NAMALWA (cell line): ENCODE measurements around the gene TXNIP.

Experiments
- DNase-seq: peaks from one replicate; pipeline ENCODE4 v3.0.0-alpha.2; 2015; ENCODE audit warnings: low spot score

Gene TXNIP

DNA sequence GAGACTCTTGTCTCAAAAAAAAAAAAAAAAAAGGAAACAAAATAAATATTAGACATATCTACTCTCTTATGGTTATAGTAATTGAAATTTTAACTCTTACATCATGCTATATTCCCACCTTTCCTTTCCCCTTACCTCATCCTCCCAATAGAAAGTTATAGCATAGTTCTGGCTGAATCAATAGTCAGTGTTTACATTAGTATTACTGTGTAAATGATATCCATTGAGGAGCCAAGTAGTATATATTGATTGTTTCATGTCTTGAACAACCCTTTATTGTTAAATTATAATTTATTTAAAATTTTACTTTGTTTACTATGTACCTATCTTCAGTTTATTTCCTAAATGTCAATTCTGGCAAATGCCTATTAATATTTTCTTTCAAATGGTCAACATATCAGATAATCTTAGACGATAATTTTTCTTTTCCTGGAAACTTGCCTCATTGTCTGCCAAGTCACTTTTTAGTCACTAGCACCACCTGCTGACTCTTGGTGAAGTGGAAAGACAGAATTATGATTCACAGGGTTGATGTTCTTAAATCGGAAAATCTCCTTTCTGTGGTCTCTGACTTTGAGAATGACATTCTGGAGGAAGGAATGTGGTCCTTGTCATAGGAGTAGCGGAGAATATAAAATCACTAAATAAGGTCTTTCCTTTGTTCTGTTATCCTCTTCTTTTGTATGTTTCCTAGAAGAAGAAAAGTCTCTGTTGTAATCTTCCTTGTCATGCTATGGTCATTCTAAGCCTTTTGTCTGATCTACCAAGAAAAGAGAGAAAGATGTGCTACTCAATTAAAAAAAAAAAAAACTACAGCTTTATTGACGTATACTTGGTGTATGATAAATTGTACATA, 16.6 kb upstream of the TXNIP start:
- peak; percentile 89 for DNase-seq

GRCh38 chr1:146010126-146010738, 13.9 kb upstream of the TXNIP start:
- no peak for DNase-seq

DNA sequence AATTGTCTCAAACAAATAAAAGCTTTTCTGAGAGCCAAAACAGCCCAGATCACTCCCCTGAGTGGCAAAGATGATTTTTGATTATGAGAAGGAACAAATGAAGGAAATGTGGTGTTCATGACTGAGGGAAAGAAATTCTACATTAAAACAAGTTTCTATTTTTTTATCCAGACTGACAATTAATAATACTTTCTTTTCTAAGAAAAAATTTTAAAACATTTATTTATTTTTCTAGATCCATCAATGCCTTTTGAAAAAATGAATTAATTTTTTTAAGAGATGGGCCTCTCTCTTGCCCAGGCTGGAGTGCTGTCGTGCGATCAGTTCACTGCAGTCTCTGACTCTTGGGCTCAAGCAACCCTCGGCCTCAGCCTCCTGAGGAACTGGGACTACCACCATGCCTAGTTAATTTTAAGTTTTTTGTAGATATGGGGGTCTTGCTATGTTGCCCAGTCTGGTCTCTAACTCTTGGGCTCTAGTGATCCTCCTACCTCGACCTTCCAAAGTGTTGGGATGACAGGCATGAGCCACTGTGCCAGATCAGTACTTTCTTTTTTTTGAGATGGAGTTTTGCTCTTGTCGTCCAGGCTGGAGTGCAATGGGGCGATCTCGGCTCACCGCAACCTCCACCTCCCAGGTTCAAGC, 11.2 kb upstream of the TXNIP start:
- DNase-seq: no peak

GRCh38 chr1:146001709-146002108, 5.3 kb upstream of the TXNIP start:
- no peak for DNase-seq

DNA sequence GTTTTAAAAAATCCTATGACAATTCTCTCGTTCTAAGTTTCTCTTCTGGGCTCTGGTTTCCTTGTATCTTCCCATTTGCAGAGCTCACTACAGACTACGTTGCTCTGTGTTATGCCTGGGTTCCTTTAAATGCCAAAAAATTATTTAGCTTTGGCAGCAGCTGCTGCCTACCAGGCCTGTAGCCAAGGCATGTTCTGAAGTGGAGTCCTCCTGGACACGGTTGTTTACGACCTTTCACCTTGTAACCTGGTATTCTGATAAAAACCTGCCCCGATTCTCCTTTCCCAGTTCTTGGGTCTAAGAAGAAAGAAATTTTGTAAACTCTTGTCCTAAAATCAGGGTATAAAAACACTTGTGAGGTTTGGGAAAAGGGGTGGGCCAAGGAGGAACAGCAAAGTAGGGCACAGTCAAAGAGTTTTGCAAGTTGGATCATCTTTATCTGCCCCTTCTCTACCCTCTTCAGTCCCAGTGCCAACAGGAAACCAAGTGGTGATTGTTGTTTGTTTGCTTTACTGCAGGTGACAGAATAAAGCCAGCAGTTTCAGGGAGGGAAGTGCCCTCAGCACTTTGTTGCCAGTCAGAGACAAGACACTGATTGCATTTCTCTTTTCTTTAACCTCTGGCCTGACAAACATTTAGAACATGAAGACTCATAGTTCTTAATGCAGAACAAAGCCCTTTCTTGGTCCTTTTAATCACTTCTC, 3.1 kb upstream of the TXNIP start:
- DNase-seq: peak; percentile 39

GRCh38 chr1:145997718-145998023, 1.3 kb upstream of the TXNIP start:
- peak; percentile 63 for DNase-seq

GRCh38 chr1:145997016-145997717, 788 bp upstream of the TXNIP start:
- DNase-seq: peak; percentile 77

DNA sequence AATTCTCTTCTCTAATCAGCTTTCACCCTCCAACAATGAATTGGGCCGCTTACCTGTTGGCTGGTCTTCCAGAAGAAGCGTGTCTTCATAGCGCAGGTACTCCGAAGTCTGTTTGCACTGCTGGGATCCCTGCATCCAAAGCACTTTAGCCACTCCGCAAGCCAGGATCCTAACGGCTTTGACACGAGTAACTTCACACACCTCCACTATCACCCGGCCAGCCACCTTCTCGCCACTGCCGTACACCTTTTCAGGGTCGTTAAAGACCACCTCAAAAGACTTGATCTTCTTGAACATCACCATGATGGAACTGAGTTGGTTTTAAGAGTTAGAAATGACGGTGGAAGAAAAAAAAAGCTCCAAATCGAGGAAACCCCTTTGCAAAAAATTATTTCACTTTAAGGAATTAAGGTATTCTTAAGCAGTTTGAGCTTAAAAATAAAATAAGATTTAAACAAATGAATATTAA, 381 bp downstream of the TXNIP start:
- peak; percentile 38 for DNase-seq

DNA sequence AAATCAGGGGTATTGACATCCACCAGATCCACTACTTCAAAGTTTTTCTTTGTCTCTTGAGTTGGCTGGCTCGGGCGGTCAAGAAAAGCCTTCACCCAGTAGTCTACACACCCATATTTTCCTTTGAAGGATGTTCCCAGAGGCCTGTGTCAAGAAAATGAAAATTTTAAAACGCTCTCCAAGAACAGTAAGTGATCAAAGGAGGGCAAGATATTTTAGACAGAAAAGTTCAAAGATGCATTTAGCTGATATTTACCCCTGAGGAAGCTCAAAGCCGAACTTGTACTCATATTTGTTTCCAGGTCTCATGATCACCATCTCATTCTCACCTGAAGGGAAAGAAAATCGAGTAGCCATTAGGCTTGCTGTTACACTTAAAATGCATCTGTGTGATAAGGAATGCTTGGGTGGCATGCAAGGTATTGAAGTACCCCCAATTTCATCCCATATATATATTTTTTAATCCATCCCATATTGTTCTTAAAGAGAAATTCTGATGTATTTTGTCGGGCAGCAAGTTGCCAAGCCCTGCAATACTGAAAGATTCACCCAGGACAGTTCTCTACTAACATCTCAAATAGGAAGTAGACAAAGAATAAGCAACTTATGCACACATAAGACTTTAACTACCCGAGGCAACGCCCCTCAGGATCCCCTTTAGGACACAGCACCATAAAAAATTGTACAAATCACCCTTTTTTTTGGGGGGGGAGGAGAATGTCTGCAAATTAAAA, 1.1 kb downstream of the TXNIP start:
- DNase-seq: peak; percentile 41

DNA sequence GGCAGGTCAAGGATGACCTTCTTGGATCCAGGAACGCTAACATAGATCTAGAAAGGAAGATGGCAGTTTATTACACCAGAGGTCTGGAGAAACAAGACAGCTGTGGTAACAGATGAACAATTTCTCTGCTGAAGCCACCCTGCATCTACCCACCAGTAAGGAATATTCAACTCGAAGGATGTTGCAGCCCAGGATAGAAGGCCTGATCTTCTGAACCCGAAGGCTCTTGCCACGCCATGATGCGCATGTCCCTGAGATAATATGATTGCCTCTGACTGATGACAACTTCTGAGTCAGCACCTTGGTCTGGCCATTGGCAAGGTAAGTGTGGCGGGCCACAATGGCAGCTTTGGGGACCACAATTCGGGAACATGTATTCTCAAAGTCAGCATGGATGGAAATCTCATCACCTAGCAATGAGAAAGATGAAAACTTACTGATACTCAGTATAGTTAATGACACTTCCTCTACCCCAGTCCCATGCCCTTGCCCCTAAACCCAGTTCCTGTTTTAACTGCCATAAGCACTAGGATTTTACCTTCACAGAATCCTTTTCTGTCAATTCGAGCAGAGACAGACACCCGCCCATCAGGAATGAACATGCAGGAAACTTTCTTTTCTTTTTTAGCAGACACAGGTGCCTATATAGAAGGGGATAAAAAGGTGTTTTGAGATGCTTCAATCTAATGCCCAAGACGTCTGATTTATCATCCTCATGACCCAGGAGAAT, 1.8 kb downstream of the TXNIP start:
- peak; percentile 15 for DNase-seq

GRCh38 chr1:145993618-145994390, 2.6 kb downstream of the TXNIP start:
- no peak for DNase-seq

GRCh38 chr1:145992958-145993617, 3.3 kb downstream of the TXNIP start:
- no peak for DNase-seq

- DNase-seq: no peak
Measured at GRCh38 chr1:145992502-145992936, 3.9 kb downstream of the TXNIP start.

- no peak for DNase-seq
Measured at GRCh38 chr1:145991735-145992412, 4.5 kb downstream of the TXNIP start.

DNA sequence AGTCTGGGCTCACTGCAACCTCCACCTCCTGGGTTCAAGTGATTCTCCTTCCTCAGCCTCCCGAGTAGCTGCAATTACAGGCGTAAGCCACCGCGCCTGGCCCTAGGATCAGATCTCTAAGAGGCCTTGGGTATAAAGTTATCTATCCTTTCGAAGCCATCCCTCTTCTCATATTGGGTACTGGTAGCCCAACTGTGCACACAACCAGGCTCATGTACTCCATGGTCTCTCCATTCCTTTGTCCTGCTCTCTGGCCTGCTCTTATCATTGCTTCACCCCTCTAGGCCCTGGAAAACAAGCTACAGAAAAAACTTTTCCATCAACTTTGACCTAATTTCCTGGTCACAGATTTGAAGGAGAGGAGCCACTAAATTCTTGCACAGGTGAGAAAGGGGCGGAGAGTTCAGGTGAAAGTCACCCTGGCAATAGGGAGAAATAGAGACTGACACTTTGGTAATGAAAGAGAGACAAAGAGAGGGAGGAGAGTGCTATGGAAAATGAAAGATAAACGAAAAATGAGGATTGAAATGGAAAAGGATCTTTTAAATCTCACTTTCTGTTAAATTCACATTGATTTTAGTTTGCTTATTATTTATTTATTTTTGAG, 6.0 kb downstream of the TXNIP start:
- no peak for DNase-seq

- DNase-seq: no peak
Measured at GRCh38 chr1:145988773-145989172, 7.6 kb downstream of the TXNIP start.

- no peak for DNase-seq
Measured at GRCh38 chr1:145987926-145988325, 8.5 kb downstream of the TXNIP start.

DNA sequence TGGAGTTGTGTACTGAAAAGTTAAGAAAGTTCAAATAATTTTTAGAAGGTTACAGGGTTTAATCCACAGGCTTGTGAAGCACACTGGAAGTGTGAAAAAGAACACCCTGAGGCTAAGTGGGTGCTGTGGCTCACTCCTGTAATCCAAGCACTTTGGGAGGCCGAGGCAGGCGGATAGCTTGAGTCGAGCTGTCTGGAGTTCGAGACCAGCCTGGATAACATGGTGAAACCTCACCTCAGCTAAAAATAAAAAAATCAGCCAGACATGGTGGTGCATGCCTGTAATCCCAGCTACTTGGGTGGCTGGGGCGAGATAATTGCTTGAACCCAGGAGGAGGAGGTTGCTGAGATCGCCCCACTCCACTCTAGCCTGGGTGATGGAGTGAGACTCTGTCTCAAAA, 9.8 kb downstream of the TXNIP start:
- no peak for DNase-seq
